Esophagus squamous epithelium (tissue), 4 donors: ENCODE results near the gene CDK1.

Source experiments
- POLR2A ChIP-seq, 4 donors: fragments of 450-650 bp; IDR thresholded peaks; one replicate each; pipeline ENCODE4 v1.6.1; 2017; ENCODE audit warnings: antibody characterized with exemption in 4 of 4, mild to moderate bottlenecking in 4 of 4, moderate library complexity in 3 of 4
- TF ChIP-seq, protein P1 (sequence below), 6 experiments: fragments of 450-650 bp in 4 of 6; fragments of 200-600 bp in 2 of 6; sonication (generic) in 2 of 6; IDR thresholded peaks; one replicate each; pipeline ENCODE4 v1.5.1; 2016 to 2019; ENCODE audit warnings: antibody characterized with exemption in 6 of 6, mild to moderate bottlenecking in 4 of 6, moderate library complexity in 4 of 6

DNA sequence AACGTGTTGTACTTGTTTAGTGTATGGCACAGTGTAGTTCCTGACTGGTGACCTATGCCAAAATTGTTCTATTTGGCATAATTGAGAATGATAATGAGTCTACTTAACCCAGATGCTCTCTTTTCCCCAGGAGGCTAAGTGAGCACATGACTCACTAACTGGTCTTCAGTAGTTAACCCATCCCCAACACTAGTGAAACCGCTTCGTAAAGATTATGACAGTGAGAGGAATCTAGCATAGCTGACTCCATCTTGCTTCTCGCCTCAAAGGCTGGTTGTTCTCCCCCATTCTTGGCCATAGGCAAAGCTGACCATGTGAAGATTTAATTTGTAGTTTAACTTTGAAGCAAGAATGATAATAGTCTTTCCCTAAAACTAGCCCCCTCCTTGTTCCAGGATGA, 47.2 kb downstream of the CDK1 start:
- no peak for TF ChIP-seq POLR2A (IDR thresholded peaks at IDR 0.05)
- TF ChIP-seq, protein P1, sequence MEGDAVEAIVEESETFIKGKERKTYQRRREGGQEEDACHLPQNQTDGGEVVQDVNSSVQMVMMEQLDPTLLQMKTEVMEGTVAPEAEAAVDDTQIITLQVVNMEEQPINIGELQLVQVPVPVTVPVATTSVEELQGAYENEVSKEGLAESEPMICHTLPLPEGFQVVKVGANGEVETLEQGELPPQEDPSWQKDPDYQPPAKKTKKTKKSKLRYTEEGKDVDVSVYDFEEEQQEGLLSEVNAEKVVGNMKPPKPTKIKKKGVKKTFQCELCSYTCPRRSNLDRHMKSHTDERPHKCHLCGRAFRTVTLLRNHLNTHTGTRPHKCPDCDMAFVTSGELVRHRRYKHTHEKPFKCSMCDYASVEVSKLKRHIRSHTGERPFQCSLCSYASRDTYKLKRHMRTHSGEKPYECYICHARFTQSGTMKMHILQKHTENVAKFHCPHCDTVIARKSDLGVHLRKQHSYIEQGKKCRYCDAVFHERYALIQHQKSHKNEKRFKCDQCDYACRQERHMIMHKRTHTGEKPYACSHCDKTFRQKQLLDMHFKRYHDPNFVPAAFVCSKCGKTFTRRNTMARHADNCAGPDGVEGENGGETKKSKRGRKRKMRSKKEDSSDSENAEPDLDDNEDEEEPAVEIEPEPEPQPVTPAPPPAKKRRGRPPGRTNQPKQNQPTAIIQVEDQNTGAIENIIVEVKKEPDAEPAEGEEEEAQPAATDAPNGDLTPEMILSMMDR (IDR thresholded peaks at IDR 0.05): no peak
